ENCODE measurements around the gene TSPAN10.

- no peak for TF ChIP-seq CTCF (IDR thresholded peaks at IDR 0.05)
- no peak for TF ChIP-seq EP300 (IDR thresholded peaks at IDR 0.05)
- no peak for TF ChIP-seq POLR2AphosphoS5 (IDR thresholded peaks at IDR 0.05)
- TF ChIP-seq POLR2A (IDR thresholded peaks at IDR 0.05): no peak
Observed at GRCh38 chr17:81691608-81692007, 54.6 kb downstream of the TSPAN10 start.
